ENCODE measurements around the gene CA12. TPM values are rescaled to one million over a fixed set of nuclear protein-coding genes. Genes with fewer than 3 reads are reported as not detected.

CA12 gene
- total and polyA plus RNA-seq, 2 of the 8 experiments (the other 6 are each of a cell fraction or from before 2014, with no cell fraction given), result 4.7 to 4.9 TPM

GRCh38 chr15:63382966-63383710 lies 1.5 kb upstream of the CA12 start:
- DNase-seq (ENCODE audit: low read depth in 1 of 2, low spot score in 2 of 2) (no peak), FAIRE-seq (no peak)
- CTCF ChIA-PET (ENCODE audit: partially characterized antibody), result no interaction called here
- H3K56ac ChIP-seq (replicated peaks; ENCODE audit: insufficient read length, low read depth, low read length), result no peak overlapping the region
- peaks cover 0 to 27% (median 18%) of the 10 kb centered on the region in 4 experiments; a peak in 6 of 7 replicates for H3K27me3 ChIP-seq (replicated peaks in 1 of 4; ENCODE audit: control insufficient read depth in 3 of 4, extremely low read depth in 1 of 4, insufficient read depth in 3 of 4, low read length in 3 of 4)
- peaks cover 10% of the 10 kb centered on the region; the same call in 1 of the 2 replicates for H3K23me2 ChIP-seq (ENCODE audit: low read depth, low read length)
- H3K4me3 ChIP-seq (ENCODE audit: extremely low read depth in 1 of 4, insufficient read depth in 2 of 4, low read depth in 3 of 4, low read length in 4 of 4), result no peak overlapping the region
- POLR2A ChIA-PET (ENCODE audit: partially characterized antibody), result interaction anchor here (1.3 to 2.2 kb wide), 3 partner anchors 11 to 14 kb away, joined by 4 to 5 read pairs (median 5); no protein-coding TSS in a partner anchor
- no peak overlapping the region for H3K4me2 ChIP-seq (ENCODE audit: insufficient read depth in 1 of 2, low read depth in 2 of 2, low read length in 2 of 2)
- no peak overlapping the region for H3K4ac ChIP-seq (replicated peaks; ENCODE audit: insufficient read length, low read depth, low read length)
- no peak overlapping the region for H3K14ac ChIP-seq (ENCODE audit: insufficient read length)
- 84% methylated on average over 10 of the region's 10 CpGs; no CpG with 5 or more reads in 1 of the 2 experiments for WGBS, 2 experiments (ENCODE audit: extremely low coverage in 1 of 2, insufficient coverage in 1 of 2, insufficient read length in 1 of 2, insufficient replicate concordance in 2 of 2, low coverage in 1 of 2, low lambda C conversion rate in 2 of 2, missing lambda C conversion rate in 1 of 2)
- no peaks in the 10 kb centered on the region for H3K79me1 ChIP-seq (ENCODE audit: low read depth, low read length)
- no peaks in the 10 kb centered on the region for H3K79me2 ChIP-seq (ENCODE audit: control insufficient read depth in 1 of 2, insufficient read depth in 2 of 2, low read length in 2 of 2)
- no peak overlapping the region for H2BK20ac ChIP-seq (ENCODE audit: low read length)
- H2AFZ ChIP-seq (ENCODE audit: low read length), result no peak overlapping the region
- peaks cover 4 to 20% (median 5%) of the 10 kb centered on the region in 4 experiments; a peak in 6 of 7 replicates for H3K4me1 ChIP-seq (replicated peaks in 1 of 4; ENCODE audit: control insufficient read depth in 3 of 4, insufficient read depth in 4 of 4, low read length in 3 of 4)
- no peaks in the 10 kb centered on the region for H3K9me3 ChIP-seq (ENCODE audit: insufficient read depth in 2 of 2, low read depth in 1 of 2, low read length in 1 of 2)
- H3K18ac ChIP-seq (ENCODE audit: extremely low read depth, low read length), result no peak overlapping the region
- no peak overlapping the region for H3K23ac ChIP-seq (ENCODE audit: insufficient read length)
- no peak overlapping the region for H2BK15ac ChIP-seq (ENCODE audit: low read length)
- H3K36me3 ChIP-seq (ENCODE audit: control insufficient read depth in 2 of 4, insufficient read depth in 4 of 4, low read length in 3 of 4), result no peaks in the 10 kb centered on the region
- H2BK120ac ChIP-seq (replicated peaks; ENCODE audit: low read depth, low read length), result no peak overlapping the region
- no peak overlapping the region for H3K9ac ChIP-seq (replicated peaks in 1 of 4; ENCODE audit: extremely low read depth in 1 of 4, low read depth in 3 of 4, low read length in 3 of 4)
- H2AK5ac ChIP-seq (ENCODE audit: low read depth, low read length), result no peak overlapping the region
- H4K5ac ChIP-seq (ENCODE audit: insufficient read length, low read depth, low read length), result no peak overlapping the region
- H2BK5ac ChIP-seq (ENCODE audit: low read depth, low read length), result no peak overlapping the region
- H4K20me1 ChIP-seq (replicated peaks in 1 of 2; ENCODE audit: control insufficient read depth in 1 of 2, insufficient read depth in 2 of 2, low read length in 2 of 2), result no peaks in the 10 kb centered on the region
- TF ChIP-seq CHD1 (IDR thresholded peaks at IDR 0.05; ENCODE audit: low read depth, low read length) (no peak), ZNF274 (IDR thresholded peaks at IDR 0.05; ENCODE audit: borderline replicate concordance, extremely low read depth, low read length) (no peak), SAP30 (IDR thresholded peaks at IDR 0.05; ENCODE audit: insufficient read depth, insufficient replicate concordance, low read length) (no peak), CBX8 (IDR thresholded peaks at IDR 0.05; ENCODE audit: borderline replicate concordance, low read depth, low read length) (no peak), E2F6 (IDR thresholded peaks at IDR 0.05) (no peak), RNF2 (IDR thresholded peaks at IDR 0.05; ENCODE audit: borderline replicate concordance, low read depth, low read length, missing control alignments, poor library complexity, severe bottlenecking) (no peak), RBBP5 (IDR thresholded peaks at IDR 0.05; ENCODE audit: borderline replicate concordance, low read depth, low read length) (no peak), PHF8 (conservative IDR thresholded peaks at IDR 0.05; ENCODE audit: low read depth, low read length) (no peak), SP4 (IDR thresholded peaks at IDR 0.05; ENCODE audit: low read length) (no peak), TBP (IDR thresholded peaks at IDR 0.05; ENCODE audit: low read depth, low read length) (no peak)
- H3K27ac ChIP-seq (ENCODE audit: low read depth, low read length), result no peak overlapping the region
- no peak overlapping the region for H2BK12ac ChIP-seq (ENCODE audit: low read depth, low read length)
- no peak overlapping the region for H4K91ac ChIP-seq (replicated peaks; ENCODE audit: insufficient read length, low read length)
- H4K8ac ChIP-seq (ENCODE audit: extremely low read depth, insufficient read depth, low read length), result no peak overlapping the region
